Immature natural killer cell (primary cell): Measurements from ENCODE around the gene WDFY4. TPM values are rescaled to one million over a fixed set of nuclear protein-coding genes. Genes with fewer than 3 reads are reported as not detected.

ENCODE experiments used
- DNase-seq, 3 donors: peaks; one replicate each; pipeline ENCODE4 v3.0.0; 2022; ENCODE audit warnings: mixed read lengths in 1 of 3
- H3K27ac Mint-ChIP-seq, 6 donors: one replicate each; pipeline ENCODE4 v1.8.0; 2020; ENCODE audit warnings: mixed read lengths in 6 of 6, mild to moderate bottlenecking in 5 of 6, inconsistent platforms in 4 of 6, moderate library complexity in 3 of 6
- H3K27me3 Mint-ChIP-seq, 3 donors: one replicate each; pipeline ENCODE4 v1.8.0; 2020 to 2021; ENCODE audit warnings: low read depth in 3 of 3, mild to moderate bottlenecking in 3 of 3, mixed read lengths in 3 of 3, moderate library complexity in 3 of 3, inconsistent platforms in 1 of 3
- H3K36me3 Mint-ChIP-seq, 3 donors: one replicate each; pipeline ENCODE4 v1.8.0; 2020; ENCODE audit warnings: mixed read lengths in 3 of 3, inconsistent platforms in 2 of 3, mild to moderate bottlenecking in 2 of 3
- H3K4me1 Mint-ChIP-seq, 2 donors: one replicate each; pipeline ENCODE4 v1.8.0; 2020; ENCODE audit warnings: inconsistent platforms in 2 of 2, mild to moderate bottlenecking in 2 of 2, mixed read lengths in 2 of 2, moderate library complexity in 1 of 2
- H3K4me3 Mint-ChIP-seq, 5 donors: one replicate each; pipeline ENCODE4 v1.8.0; 2020; ENCODE audit warnings: mild to moderate bottlenecking in 5 of 5, mixed read lengths in 5 of 5, inconsistent platforms in 3 of 5, moderate library complexity in 3 of 5
- H3K9me3 Mint-ChIP-seq, 6 donors: one replicate each; pipeline ENCODE4 v1.8.0; 2020; ENCODE audit warnings: mild to moderate bottlenecking in 6 of 6, mixed read lengths in 6 of 6, inconsistent platforms in 4 of 6, moderate library complexity in 3 of 6
- polyA plus RNA-seq, 3 donors: library from polyadenylated mRNA; unstranded; fragments of 300-500 nt; fragmentation: Illumina TruSeq; gene quantifications; one replicate each; pipeline ENCODE4 v1.2.3, GENCODE V29; 2021

Gene WDFY4
- polyA plus RNA-seq, 3 donors from 2014 or later = 1.0 to 2.2 TPM; not detected in 1

DNA sequence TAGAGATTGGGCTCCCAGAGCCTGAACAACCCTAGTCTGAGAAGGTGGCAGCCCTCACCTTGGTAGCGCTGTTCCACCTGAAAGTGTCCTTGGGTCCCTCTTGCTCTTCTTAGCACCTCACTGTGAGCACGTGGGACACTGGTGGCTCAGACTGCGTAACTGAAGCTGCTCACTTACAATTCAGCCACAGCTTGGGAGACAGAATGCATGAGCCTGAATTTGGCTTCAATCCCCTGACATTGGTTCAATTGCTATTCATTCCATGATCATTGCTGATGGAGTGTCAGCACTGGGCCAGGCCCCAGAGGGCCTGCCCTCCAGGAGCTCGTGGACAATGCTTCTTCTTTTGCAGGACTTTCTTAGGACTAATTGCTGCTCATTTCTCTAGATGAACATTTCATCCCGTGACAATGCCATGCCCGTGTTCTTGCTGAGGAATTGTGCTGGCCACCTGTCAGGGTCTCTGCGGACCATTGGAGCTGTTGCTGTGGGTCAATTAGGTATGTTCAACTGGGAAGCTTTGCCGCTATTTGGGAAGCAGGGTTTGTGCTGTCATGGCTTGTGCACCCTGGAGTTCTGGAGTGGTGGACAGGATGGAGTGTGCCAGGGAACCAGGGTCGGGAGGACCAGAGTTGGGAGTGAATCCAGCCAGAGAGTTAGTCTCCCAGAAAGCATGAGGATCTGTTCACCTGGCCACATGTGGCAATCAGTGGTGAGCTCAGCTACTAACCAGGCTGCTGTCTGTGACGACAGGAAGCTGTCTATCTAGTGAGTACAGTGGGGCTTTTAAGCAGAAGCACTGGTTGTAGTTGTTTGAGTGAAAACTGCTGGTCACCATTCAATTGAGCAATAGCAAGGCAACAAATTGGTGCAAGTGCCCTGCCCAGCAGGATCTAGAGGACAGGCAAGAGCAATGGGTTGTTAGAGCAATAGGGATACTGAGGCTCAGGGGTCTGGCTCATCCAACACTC is 105.1 kb downstream of the WDFY4 start:
- no peak for DNase-seq
- Mint-ChIP-seq H3K27me3 (peaks cover 3 to 20% (median 6%) of the 10 kb centered on the region in 3 donors), H3K9me3 (peaks cover 0 to 3% (median 0%) of the 10 kb centered on the region in 6 donors), H3K4me1 (no peaks in the 10 kb centered on the region), H3K4me3 (no peak overlapping the region), H3K27ac (no peak overlapping the region), H3K36me3 (no peaks in the 10 kb centered on the region)

DNA sequence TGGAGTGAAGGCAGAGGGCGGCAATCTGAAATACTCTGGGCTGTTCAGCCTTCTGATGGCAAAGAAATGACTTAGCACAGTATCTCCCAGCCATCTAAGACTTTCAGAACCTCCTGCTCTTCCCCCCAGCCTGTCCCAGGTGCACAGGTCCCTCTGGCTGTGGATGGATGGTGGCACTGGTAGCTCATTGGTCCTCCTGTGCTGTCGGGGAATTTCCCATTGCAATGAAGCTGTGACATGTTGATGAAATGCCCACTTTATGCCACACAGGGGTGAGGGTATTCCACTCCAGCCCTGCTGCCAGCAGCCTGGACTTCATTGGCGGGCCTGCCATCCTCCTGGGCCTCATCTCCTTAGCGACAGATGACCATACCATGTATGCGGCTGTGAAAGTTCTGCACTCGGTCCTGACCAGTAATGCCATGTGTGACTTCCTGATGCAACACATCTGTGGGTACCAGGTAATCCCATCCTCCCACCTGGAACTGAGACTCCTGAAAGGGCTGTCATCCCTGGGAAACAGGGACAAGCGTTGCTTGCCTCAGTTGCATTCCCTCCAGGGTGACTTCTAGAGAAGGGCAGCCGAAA is 105.9 kb downstream of the WDFY4 start:
- H3K27me3 Mint-ChIP-seq = peaks cover 3 to 20% (median 6%) of the 10 kb centered on the region in 3 donors
- no peaks in the 10 kb centered on the region for H3K36me3 Mint-ChIP-seq
- no peak overlapping the region for H3K27ac Mint-ChIP-seq
- DNase-seq = no peak
- H3K4me1 Mint-ChIP-seq = no peaks in the 10 kb centered on the region
- peaks cover 0 to 3% (median 0%) of the 10 kb centered on the region in 6 donors for H3K9me3 Mint-ChIP-seq
- H3K4me3 Mint-ChIP-seq = no peak overlapping the region

DNA sequence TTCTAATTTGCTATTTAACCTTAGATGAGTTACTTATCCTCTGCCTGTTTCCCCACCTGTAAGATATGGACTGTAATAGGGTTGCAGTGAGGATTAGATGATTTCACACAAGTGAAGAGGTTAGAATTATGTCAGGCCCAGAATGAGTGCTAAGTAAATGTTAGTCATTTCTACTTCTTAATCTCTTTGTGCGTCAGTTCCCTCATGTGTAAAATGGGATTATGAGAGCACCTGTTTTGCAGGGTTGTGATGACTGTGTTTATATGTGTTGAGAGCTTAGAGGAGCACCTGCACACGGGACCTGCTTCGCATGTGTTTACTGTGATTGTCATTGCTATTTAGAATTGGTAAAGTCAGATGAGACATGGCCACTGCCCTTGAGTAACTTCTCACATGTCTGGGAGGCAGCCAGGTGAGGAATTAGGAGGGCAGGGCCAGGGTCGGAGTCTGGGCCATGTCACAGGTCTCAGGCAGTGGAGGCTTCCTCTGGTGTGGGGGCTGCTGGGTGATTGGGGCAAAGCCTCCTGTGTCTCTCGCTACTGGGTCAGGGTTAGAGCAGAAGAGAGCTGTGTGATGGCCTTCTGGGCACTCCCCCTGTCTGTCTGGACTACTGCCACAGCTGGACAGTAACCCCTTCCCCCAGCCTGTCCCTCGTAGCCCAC is 106.7 kb downstream of the WDFY4 start:
- Mint-ChIP-seq H3K27me3 (peaks cover 3 to 20% (median 6%) of the 10 kb centered on the region in 3 donors), H3K9me3 (peaks cover 0 to 3% (median 0%) of the 10 kb centered on the region in 6 donors), H3K4me1 (no peaks in the 10 kb centered on the region), H3K4me3 (no peak overlapping the region), H3K36me3 (no peaks in the 10 kb centered on the region), H3K27ac (no peak overlapping the region)
- no peak for DNase-seq

DNA sequence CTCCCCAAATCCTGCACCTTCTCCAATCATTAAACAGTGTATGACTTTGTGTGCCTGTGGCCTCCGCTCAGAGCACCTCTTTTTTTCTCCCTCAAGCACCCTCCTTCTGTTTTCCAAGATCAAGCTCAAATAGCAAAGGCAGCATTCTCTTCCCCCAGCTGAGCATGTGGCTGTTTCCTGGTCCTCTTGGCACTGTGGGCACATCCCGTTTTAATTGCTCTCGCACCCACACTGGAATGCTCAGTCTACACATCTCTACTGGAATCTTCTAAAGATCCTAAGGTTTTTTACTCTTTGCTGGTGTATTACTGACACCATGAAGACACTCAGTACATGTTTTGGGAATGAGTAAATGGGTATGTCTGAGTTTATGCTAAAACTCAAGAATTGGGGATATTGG is 107.4 kb downstream of the WDFY4 start:
- no peak overlapping the region for H3K27ac Mint-ChIP-seq
- no peaks in the 10 kb centered on the region for H3K4me1 Mint-ChIP-seq
- no peak for DNase-seq
- no peaks in the 10 kb centered on the region for H3K9me3 Mint-ChIP-seq
- peaks cover 3 to 16% (median 6%) of the 10 kb centered on the region in 3 donors for H3K27me3 Mint-ChIP-seq
- no peak overlapping the region for H3K4me3 Mint-ChIP-seq
- no peaks in the 10 kb centered on the region for H3K36me3 Mint-ChIP-seq

DNA sequence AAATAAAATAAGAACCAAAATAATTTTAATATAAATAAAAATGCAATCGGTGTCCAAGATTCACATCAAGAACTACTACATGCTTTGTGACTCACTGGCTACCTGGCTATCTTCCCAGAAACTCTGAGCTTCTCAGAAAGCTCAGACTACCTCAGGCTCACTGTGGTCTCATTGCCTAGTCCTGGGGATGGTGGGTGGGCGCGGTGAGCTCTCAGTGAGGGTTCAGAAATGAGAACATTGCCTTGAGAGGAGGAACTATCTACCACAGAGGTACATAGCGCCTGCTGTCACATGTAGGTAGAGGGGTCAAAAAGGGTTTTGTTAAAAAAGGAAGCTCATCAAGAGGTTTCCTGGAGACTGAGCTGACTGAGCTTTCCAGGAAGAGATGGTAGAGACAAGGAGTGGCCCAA is 108.0 kb downstream of the WDFY4 start:
- H3K36me3 Mint-ChIP-seq = no peaks in the 10 kb centered on the region
- no peaks in the 10 kb centered on the region for H3K9me3 Mint-ChIP-seq
- no peaks in the 10 kb centered on the region for H3K4me1 Mint-ChIP-seq
- H3K27me3 Mint-ChIP-seq = peaks cover 3 to 16% (median 3%) of the 10 kb centered on the region in 3 donors
- no peak overlapping the region for H3K27ac Mint-ChIP-seq
- DNase-seq = no peak
- no peak overlapping the region for H3K4me3 Mint-ChIP-seq

DNA sequence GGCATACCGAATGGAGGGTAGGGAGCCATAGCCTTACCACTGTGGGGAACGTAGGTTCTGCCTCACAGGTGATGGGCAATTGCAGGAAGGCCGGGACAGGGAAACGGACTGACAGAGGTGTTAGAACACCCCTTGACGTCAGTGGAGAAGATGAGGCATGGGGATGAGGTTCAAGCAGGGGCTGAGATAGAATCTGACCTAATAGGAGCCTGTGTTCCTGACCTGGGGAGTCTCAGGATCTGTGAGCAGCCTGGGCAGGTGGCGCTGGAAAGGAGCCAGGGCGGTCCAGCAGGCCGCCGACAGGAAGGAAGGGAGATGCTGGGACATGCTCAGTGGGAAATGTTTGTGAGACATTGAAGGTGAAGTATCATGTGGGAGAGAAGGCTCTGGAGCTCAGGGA is 109.4 kb downstream of the WDFY4 start:
- DNase-seq = no peak
- H3K36me3 Mint-ChIP-seq = no peaks in the 10 kb centered on the region
- no peak overlapping the region for H3K27ac Mint-ChIP-seq

DNA sequence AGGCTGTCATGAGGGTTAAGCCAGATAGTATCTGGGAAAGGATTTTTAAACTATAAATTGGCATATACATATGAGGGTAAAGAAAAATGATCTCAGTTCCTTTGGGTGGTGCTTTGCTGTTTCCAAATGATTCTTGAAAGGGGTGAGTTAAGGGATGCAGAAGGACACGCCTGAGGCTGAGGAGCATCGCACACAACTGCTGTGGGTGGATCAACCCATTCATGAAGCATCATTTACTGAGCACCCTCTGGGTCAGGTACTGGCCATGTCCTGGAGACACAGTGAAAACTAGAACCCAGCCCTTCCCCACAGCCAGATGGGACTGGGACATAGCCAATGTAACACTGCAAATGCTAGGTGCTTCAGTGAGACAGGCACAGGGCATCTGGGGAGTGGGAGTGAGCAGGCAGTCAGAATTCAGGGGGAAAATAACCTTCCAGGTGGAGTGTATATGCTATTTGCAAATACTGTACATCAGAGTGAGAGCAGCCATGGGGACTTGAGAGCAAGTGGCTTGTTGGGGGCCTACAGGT is 112.1 kb downstream of the WDFY4 start:
- H3K27me3 Mint-ChIP-seq = peaks cover 0 to 7% (median 4%) of the 10 kb centered on the region in 3 donors
- peaks cover 4 to 5% (median 5%) of the 10 kb centered on the region in 3 donors for H3K36me3 Mint-ChIP-seq
- H3K9me3 Mint-ChIP-seq = peaks cover 0 to 7% (median 4%) of the 10 kb centered on the region in 6 donors
- no peak overlapping the region for H3K4me3 Mint-ChIP-seq
- peaks cover 23 to 30% of the 10 kb centered on the region in 2 donors for H3K4me1 Mint-ChIP-seq
- no peak for DNase-seq
- H3K27ac Mint-ChIP-seq = peak overlapping the region in 1 of 6 donors; percentile 67

More for the DNA sequence above, 109.4 kb downstream of the WDFY4 start:
- H3K27me3 Mint-ChIP-seq = peaks cover 0 to 10% (median 3%) of the 10 kb centered on the region in 3 donors
- H3K4me1 Mint-ChIP-seq = peaks cover under 1 to 3% of the 10 kb centered on the region in 2 donors
- no peaks in the 10 kb centered on the region for H3K9me3 Mint-ChIP-seq
- no peak overlapping the region for H3K4me3 Mint-ChIP-seq

DNA sequence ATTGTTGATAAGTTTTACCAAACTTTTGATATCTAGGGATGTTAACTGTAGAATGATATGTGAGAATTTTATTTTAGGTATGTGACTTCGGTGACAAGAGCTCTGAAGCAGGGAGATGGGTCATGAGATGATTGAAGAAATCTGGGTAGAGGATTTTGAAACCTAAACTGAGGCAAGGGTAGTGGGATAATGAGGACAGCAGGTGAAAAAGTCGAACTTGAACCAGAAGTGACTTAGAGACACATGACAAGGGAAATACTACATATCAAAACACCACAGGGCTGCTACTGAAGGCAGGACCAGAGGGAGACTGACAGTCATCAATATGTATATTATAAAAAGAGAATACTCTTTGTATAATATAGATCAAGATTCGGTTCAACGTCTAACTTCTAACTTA is 113.2 kb downstream of the WDFY4 start:
- Mint-ChIP-seq H3K4me1 (peaks cover 33 to 41% of the 10 kb centered on the region in 2 donors), H3K36me3 (peaks cover 4 to 5% (median 5%) of the 10 kb centered on the region in 3 donors), H3K9me3 (peaks cover 0 to 7% (median 4%) of the 10 kb centered on the region in 6 donors), H3K27ac (peak overlapping the region in 1 of 6 donors; percentile 3), H3K4me3 (no peak overlapping the region), H3K27me3 (peaks cover 0 to 4% (median 0%) of the 10 kb centered on the region in 3 donors)
- DNase-seq = no peak

DNA sequence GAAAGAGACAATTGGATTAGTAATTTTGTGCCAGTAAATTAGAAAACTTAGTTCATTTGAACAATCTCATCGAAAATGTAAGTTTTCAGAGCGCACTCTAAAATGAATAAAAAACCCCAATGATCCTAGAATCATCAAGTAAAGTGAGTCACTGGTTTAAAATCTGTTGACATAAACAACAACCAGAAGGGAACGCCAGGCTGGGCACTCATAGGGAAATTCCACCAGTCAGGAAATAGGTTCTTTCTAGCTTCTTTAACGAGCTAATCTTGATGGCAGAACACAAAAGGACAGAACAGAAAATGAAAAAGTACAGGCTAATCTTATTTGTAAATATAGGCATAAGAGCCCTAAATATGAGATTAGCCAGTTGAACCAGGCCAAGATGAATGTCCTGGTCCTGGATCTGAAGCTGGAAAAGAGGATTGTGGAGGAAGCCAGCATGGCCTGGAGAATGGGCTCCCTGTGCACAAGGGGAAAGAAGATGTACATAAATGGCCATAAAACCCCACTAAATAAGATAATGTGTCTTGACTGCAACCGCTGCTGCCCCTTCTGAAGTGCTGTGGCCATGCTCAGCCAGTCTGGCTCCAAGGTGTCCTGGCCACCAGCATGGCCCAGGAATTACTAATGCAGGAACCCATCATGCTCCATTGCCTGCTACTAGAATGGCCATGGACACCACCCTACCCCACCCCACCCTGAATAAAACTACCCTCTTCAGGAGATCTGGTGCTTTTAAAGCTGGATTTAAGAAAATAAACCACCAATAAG is 114.0 kb downstream of the WDFY4 start:
- H3K9me3 Mint-ChIP-seq = peaks cover 0 to 7% (median 4%) of the 10 kb centered on the region in 6 donors
- DNase-seq = no peak
- peak overlapping the region in 5 of 6 donors; percentile 11 to 83 (median 41) for H3K27ac Mint-ChIP-seq
- H3K36me3 Mint-ChIP-seq = peaks cover 4 to 5% (median 5%) of the 10 kb centered on the region in 3 donors
- peak overlapping the region in 3 of 5 donors; percentile 6 to 33 (median 26) for H3K4me3 Mint-ChIP-seq
- peaks cover 37 to 43% of the 10 kb centered on the region in 2 donors for H3K4me1 Mint-ChIP-seq
- peaks cover 0 to 4% (median 0%) of the 10 kb centered on the region in 3 donors for H3K27me3 Mint-ChIP-seq

DNA sequence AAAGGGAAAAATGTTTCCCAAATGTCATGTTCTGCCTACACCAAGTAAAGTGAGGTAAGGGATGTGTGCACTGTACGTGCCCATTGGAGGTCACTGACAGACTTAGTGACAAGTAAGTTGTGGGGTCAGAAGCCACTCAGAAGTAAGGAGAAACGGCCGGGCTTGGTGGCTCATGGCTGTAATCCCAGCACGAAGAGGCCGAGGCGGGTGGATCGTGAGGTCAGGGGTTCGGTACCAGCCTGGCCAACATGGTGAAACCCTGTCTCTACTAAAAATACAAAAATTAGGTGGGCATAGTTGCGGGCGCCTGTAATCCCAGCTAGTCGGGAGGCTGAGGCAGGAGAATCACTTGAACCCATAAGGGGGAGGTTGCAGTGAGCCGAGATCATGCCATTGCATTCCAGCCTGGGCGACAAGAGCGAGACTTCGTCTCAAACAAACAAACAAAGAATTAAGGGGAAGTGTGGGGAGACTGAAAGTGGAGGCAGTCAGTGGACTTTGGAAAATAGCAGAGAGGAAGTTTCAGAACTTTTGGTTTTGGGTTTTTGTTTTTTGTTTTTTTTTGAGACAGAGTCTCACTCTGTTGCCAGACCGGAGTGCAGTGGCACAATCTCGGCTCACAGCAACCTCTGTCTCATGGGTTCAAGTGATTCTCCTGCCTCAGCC is 114.8 kb downstream of the WDFY4 start:
- Mint-ChIP-seq H3K4me3 (peak overlapping the region in 2 of 5 donors; percentile 39 to 65), H3K27me3 (peaks cover 0 to 4% (median 0%) of the 10 kb centered on the region in 3 donors), H3K4me1 (peaks cover 40 to 51% of the 10 kb centered on the region in 2 donors), H3K27ac (peak overlapping the region in 5 of 6 donors; percentile 11 to 91 (median 78)), H3K9me3 (peaks cover 0 to 7% (median 4%) of the 10 kb centered on the region in 6 donors), H3K36me3 (peaks cover 4 to 5% (median 5%) of the 10 kb centered on the region in 3 donors)
- DNase-seq = no peak

DNA sequence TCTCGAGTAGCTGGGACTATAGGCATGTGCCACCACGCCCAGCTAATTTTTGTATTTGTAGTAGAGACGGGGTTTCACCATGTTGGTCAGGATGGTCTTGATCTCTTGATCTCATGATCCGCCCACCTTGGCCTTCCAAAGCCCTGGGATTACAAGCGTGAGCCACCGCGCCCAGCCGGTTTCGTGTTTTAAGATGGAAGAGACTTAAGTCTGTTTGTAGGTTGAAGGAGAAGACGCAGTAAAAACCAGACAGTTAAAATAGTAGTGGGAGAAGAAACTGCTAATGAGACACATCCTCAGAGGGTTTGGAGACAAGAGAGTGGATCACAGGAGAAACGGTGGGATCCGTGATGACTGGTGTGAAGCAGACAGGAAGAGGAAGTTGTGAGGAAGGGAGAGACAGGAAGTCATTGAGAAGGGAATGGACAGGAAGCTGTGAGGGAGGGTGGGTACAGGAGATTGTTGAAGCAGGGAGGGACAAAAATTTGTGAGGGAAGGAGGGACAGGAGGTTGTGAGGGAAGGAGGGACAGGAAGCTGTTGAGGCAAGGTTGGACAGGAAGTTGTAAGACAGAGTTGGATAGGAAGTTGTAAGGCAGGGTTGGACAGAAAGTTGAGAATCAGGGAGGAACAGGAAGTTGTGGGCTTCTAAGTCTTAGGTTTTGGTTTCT is 115.5 kb downstream of the WDFY4 start:
- H3K4me3 Mint-ChIP-seq = peak overlapping the region; percentile 65 to 85 (median 82)
- peaks cover 46 to 56% of the 10 kb centered on the region in 2 donors for H3K4me1 Mint-ChIP-seq
- peaks cover 4 to 5% (median 5%) of the 10 kb centered on the region in 3 donors for H3K36me3 Mint-ChIP-seq
- H3K27me3 Mint-ChIP-seq = peaks cover 0 to 5% (median 0%) of the 10 kb centered on the region in 3 donors
- peak in 1 of 3 donors; percentile 6 for DNase-seq
- H3K27ac Mint-ChIP-seq = peak overlapping the region; percentile 14 to 96 (median 91)
- H3K9me3 Mint-ChIP-seq = peaks cover 0 to 7% (median 4%) of the 10 kb centered on the region in 6 donors

DNA sequence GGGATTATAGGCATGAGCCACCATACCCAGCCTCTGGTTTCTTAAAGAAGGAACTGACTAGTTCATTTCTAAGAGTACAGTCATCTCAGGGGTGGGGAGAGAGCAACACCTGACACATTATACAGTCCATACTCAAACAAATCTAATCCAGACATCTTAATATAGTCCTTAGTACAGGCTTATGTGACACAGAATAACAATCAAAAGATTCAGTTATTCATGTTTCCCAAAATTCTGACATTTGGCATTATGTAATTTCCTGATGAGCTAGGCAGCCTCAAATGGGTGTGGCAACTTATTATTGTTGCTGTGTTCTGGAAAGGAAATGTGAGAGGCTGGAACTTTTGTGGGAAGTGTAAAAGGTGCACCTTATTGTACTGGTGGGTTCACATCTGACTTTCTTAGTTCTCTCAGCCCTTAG is 116.3 kb downstream of the WDFY4 start:
- Mint-ChIP-seq H3K36me3 (peaks cover 4 to 5% (median 5%) of the 10 kb centered on the region in 3 donors), H3K9me3 (peaks cover 0 to 7% (median 4%) of the 10 kb centered on the region in 6 donors), H3K27ac (no peak overlapping the region), H3K27me3 (peaks cover 0 to 5% (median 0%) of the 10 kb centered on the region in 3 donors), H3K4me3 (peak overlapping the region in 4 of 5 donors; percentile 7 to 74 (median 39)), H3K4me1 (peaks cover 46 to 56% of the 10 kb centered on the region in 2 donors)
- DNase-seq = no peak
